Calu3 (cell line): ENCODE measurements around the gene UFC1. TPM values are rescaled to one million over a fixed set of nuclear protein-coding genes. Genes with fewer than 3 reads are reported as not detected.
"Not testable (repeated sequence)": the region's sequence is repeated elsewhere in the genome, so short reads cannot be mapped to it uniquely, and the experiment has no call there.

Experiments
- BruUV-seq: library from RNA; stranded (reverse); fragments of 400-500 nt; replicated peaks from 2 replicates; lab custom pipeline; 2021; lab: Mats Ljungman, UMichigan
- CTCF ChIA-PET: fragments of 300-600 bp; sonication (Branson Sonifier 250); formaldehyde crosslinking; loops from one replicate; lab custom pipeline; 2022; ENCODE audit warnings: antibody characterized with exemption; lab: Charles Lee
- DNase-seq: peaks from one replicate; pipeline ENCODE4 v3.0.0; 2022
- H3K27ac Mint-ChIP-seq: one replicate; pipeline ENCODE4 v1.8.0; 2022; ENCODE audit warnings: mixed read lengths; ENCODE audit not compliant: unreplicated experiment
- H3K27me3 Mint-ChIP-seq: one replicate; pipeline ENCODE4 v1.8.0; 2022; ENCODE audit warnings: mixed read lengths; ENCODE audit not compliant: unreplicated experiment
- H3K36me3 Mint-ChIP-seq: one replicate; pipeline ENCODE4 v1.8.0; 2022; ENCODE audit warnings: mild to moderate bottlenecking, moderate library complexity, mixed read lengths; ENCODE audit not compliant: insufficient read depth, unreplicated experiment
- H3K4me1 Mint-ChIP-seq: one replicate; pipeline ENCODE4 v1.8.0; 2022; ENCODE audit warnings: mild to moderate bottlenecking, low read depth, mixed read lengths; ENCODE audit not compliant: unreplicated experiment
- H3K4me3 Mint-ChIP-seq: one replicate; pipeline ENCODE4 v1.8.0; 2022; ENCODE audit warnings: mild to moderate bottlenecking, low read depth, moderate library complexity, mixed read lengths; ENCODE audit not compliant: unreplicated experiment
- H3K9me3 Mint-ChIP-seq: one replicate; pipeline ENCODE4 v1.8.0; 2022; ENCODE audit warnings: low read depth, mixed read lengths; ENCODE audit not compliant: unreplicated experiment
- intact Hi-C: fragments of 100-400 bp; cut with micrococcal nuclease; formaldehyde crosslinking; loops from one replicate; pipeline ENCODE4 v1.10.0; 2022; ENCODE audit not compliant: unreplicated experiment
- total RNA-seq: library from RNA; stranded (reverse); gene quantifications from 2 replicates; pipeline ENCODE4 v1.2.3, GENCODE V29; 2022
- TF ChIP-seq, protein P1 (sequence below): fragments of 200-600 bp; IDR thresholded peaks from one replicate; pipeline ENCODE4 v1.8.0; 2022; ENCODE audit warnings: antibody characterized with exemption; ENCODE audit not compliant: unreplicated experiment

Gene UFC1
- total RNA-seq, 1 experiment from 2014 or later: 85.8 TPM

DNA sequence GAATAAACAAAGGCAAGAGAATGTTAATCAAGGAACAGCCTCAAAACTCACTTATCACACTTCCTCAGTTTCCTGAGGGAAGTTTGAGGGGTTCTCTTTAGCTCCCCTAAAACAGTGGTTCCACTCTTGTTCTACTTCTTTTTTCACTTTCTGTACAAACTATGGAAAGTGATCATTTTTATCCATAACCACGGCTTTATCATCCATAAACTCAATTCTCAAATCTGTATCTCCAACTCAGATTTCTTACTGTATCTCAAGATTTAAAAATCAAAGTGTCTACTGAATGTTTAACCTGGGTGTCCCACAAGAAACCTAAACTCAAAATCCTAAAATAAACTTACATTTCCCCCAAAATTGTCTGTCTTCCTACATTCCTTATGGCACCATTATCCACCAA is 39.9 kb upstream of the UFC1 start:
- Mint-ChIP-seq H3K4me1 (peaks cover 49% of the 10 kb centered on the region), H3K27ac (peak overlapping the region; percentile 94), H3K36me3 (peaks cover 52% of the 10 kb centered on the region), H3K9me3 (no peaks in the 10 kb centered on the region), H3K27me3 (no peaks in the 10 kb centered on the region), H3K4me3 (peak overlapping the region; percentile 7)
- CTCF ChIA-PET: no interaction called here
- intact Hi-C loops: no loop called here
- no peak for DNase-seq
- TF ChIP-seq, protein P1, sequence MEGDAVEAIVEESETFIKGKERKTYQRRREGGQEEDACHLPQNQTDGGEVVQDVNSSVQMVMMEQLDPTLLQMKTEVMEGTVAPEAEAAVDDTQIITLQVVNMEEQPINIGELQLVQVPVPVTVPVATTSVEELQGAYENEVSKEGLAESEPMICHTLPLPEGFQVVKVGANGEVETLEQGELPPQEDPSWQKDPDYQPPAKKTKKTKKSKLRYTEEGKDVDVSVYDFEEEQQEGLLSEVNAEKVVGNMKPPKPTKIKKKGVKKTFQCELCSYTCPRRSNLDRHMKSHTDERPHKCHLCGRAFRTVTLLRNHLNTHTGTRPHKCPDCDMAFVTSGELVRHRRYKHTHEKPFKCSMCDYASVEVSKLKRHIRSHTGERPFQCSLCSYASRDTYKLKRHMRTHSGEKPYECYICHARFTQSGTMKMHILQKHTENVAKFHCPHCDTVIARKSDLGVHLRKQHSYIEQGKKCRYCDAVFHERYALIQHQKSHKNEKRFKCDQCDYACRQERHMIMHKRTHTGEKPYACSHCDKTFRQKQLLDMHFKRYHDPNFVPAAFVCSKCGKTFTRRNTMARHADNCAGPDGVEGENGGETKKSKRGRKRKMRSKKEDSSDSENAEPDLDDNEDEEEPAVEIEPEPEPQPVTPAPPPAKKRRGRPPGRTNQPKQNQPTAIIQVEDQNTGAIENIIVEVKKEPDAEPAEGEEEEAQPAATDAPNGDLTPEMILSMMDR: no peak
- no TSS peak for BruUV-seq

DNA sequence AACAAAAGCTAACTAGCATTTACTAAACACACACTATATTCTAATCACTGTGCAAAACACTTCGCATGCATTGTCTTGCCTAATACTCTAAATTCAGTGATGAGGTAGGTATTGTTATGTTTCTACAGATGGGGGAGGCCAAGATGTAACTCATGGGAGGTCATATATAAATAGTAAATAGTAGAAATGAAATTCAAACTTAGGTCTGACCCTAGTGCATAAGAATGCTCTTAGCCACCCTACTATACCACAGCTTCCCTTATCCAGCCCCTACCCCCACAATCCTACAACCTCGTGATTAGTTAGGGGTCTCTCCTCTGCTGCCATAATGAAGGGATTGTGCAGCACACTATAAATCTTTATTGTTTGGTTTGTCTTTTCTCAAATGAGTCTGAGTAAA is 39.2 kb upstream of the UFC1 start:
- peaks cover 58% of the 10 kb centered on the region for H3K36me3 Mint-ChIP-seq
- H3K4me1 Mint-ChIP-seq: peaks cover 55% of the 10 kb centered on the region
- no TSS peak for BruUV-seq
- TF ChIP-seq, protein P1: no peak
- H3K4me3 Mint-ChIP-seq: peak overlapping the region; percentile 7
- intact Hi-C loops: no loop called here
- CTCF ChIA-PET: no interaction called here
- peak overlapping the region; percentile 94 for H3K27ac Mint-ChIP-seq
- no peaks in the 10 kb centered on the region for H3K27me3 Mint-ChIP-seq
- DNase-seq: no peak
- H3K9me3 Mint-ChIP-seq: no peaks in the 10 kb centered on the region

DNA sequence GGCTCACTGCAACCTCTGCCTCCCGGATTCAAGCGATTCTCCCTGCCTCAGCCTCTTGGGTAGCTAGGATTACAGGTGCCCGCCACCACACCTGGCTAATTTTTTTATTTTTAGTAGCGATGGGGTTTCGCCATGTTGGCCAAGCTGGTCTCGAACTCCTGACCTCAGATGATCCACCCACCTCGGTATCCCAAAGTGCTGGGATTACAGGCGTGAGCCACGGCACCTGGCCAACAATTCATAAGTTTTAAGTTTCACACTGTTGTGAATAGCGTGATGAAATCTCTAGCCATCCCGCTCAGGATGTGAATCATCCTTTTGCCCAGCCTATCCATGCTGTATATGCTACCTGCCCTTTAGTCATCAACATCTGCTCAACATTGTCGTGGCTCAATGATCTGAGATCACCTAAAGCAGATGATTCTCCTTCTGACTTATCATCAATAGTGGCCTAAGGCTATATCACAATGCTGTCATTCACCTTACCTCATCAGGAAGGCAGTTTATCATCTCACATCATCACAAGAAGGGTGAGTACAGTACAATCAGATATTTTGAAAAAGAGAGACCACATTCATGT is 38.6 kb upstream of the UFC1 start:
- Mint-ChIP-seq H3K27ac (peak overlapping the region; percentile 94), H3K27me3 (no peaks in the 10 kb centered on the region), H3K4me3 (peak overlapping the region; percentile 40), H3K36me3 (peaks cover 65% of the 10 kb centered on the region), H3K9me3 (no peaks in the 10 kb centered on the region), H3K4me1 (peaks cover 62% of the 10 kb centered on the region)
- BruUV-seq: no TSS peak
- intact Hi-C loops: no loop called here
- TF ChIP-seq, protein P1: no peak
- peak; percentile 65 for DNase-seq
- CTCF ChIA-PET: no interaction called here

DNA sequence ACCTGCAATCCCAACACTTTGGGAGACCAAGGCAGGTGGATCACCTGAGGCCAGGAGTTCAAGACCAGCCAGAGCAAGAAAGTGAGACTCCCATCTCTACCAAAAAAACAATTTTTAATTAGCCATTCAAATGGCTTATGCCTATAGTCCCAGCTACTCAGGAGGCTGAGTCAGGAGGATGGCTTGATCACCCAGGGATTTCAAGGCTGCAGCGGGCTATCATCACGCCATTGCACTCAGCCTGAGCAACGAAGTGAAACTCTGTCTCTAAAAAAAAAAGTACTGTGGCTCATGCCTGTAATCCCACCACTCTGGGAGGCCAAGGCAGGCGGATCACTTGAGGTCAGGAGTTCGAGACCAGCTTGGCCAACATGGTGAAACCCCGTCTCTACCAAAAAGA is 37.8 kb upstream of the UFC1 start:
- H3K27me3 Mint-ChIP-seq, intact Hi-C loops, H3K9me3 Mint-ChIP-seq, CTCF ChIA-PET, DNase-seq, BruUV-seq: not testable (repeated sequence)
- peaks cover 72% of the 10 kb centered on the region for H3K36me3 Mint-ChIP-seq
- peaks cover 62% of the 10 kb centered on the region for H3K4me1 Mint-ChIP-seq
- H3K4me3 Mint-ChIP-seq: peak overlapping the region; percentile 99
- peak overlapping the region; percentile 94 for H3K27ac Mint-ChIP-seq
